ENCODE data around the gene ANXA4. TPM values are rescaled to one million over a fixed set of nuclear protein-coding genes. Genes with fewer than 3 reads are reported as not detected.

ANXA4 gene
- polyA plus RNA-seq (2011; rRNA removed) (341 and 360 TPM in 2 replicates), polyA plus RNA-seq (2017; fragmentation: RNase III; extraction: RNeasy Plus Mini Kit Qiagen cat#74134 plus additional on column Dnase treatment) (514 to 554 TPM (median 521 TPM) in 3 replicates), polyA minus RNA-seq (2011; rRNA and poly(A)+ RNA removed) (342 and 464 TPM in 2 replicates)
- 322 and 418 TPM in 2 replicates for polyA plus RNA-seq (2012; cell fraction: cytosol; rRNA removed)
- polyA plus RNA-seq (2012; cell fraction: nucleus; rRNA removed), result 154 and 191 TPM in 2 replicates

DNA sequence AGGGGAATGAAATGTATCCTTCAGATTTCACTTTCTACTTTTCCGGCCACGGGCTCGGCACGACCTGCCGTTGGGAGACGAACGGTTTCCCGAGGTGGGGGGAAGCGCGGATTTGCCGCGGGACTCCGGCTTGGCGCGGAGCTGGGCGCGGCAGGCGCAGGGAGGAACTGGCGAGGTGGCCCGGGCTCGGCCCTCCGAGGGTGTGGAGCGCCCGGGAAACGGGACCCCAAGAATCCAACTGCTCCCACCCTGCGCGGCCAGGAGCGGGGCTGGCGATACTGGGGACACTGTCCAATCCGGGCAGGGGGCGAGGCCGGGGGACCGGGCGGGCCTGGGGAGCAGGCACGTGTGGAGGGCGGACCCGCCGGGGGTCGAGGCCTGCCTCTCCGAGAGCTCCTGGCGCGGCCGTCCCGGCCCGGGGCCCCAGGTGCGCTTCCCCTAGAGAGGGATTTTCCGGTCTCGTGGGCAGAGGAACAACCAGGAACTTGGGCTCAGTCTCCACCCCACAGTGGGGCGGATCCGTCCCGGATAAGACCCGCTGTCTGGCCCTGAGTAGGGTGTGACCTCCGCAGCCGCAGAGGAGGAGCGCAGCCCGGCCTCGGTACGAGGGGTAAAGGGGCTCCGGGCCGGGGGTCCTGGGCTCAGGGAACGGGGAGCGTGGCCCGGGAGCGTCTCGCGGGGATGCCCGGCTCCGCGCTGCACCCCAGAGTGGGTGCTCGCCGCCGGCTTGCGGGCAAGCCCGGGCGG lies at the start of gene ANXA4:
ANXA4 (plus strand) TSS at position 560 of the 747 bp plus-strand sequence. CDS start 39,432 bp downstream, outside the sequence.
- H3K27ac ChIP-seq, result peak within 1 kb of the TSS; percentile 90 to 99
- FAIRE-seq (no peak), ATAC-seq (peak; percentile 88 to 94), DNase-seq (ENCODE audit: low read depth in 1 of 2, low spot score in 1 of 2) (peak; percentile 91 to 93)
- CTCF ChIA-PET, result interaction anchor here (0.8 to 15.5 kb wide), 20 partner anchors 9 to 329 kb away, joined by 3 to 140 read pairs (median 4); partner anchors contain the start of genes GMCL1 and SNRNP27
- WGBS (ENCODE audit: missing lambda C conversion rate), result 2% methylated on average over 31 of the region's 75 CpGs
- H3K9me3 ChIP-seq, result 0 out of 3 replicates have a peak, but pooled peaks cover 3% of the 10 kb centered on the region
- TF ChIP-seq, protein P1, sequence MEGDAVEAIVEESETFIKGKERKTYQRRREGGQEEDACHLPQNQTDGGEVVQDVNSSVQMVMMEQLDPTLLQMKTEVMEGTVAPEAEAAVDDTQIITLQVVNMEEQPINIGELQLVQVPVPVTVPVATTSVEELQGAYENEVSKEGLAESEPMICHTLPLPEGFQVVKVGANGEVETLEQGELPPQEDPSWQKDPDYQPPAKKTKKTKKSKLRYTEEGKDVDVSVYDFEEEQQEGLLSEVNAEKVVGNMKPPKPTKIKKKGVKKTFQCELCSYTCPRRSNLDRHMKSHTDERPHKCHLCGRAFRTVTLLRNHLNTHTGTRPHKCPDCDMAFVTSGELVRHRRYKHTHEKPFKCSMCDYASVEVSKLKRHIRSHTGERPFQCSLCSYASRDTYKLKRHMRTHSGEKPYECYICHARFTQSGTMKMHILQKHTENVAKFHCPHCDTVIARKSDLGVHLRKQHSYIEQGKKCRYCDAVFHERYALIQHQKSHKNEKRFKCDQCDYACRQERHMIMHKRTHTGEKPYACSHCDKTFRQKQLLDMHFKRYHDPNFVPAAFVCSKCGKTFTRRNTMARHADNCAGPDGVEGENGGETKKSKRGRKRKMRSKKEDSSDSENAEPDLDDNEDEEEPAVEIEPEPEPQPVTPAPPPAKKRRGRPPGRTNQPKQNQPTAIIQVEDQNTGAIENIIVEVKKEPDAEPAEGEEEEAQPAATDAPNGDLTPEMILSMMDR (IDR thresholded peaks at IDR 0.05), result no peak
- TF ChIP-seq, protein P2, sequence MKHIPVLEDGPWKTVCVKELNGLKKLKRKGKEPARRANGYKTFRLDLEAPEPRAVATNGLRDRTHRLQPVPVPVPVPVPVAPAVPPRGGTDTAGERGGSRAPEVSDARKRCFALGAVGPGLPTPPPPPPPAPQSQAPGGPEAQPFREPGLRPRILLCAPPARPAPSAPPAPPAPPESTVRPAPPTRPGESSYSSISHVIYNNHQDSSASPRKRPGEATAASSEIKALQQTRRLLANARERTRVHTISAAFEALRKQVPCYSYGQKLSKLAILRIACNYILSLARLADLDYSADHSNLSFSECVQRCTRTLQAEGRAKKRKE (CRISPR knock-in tag; IDR thresholded peaks at IDR 0.05; ENCODE audit: low read depth), result peak; percentile 52; the same call in 1 of the 2 replicates
- TF ChIP-seq, protein P3, sequence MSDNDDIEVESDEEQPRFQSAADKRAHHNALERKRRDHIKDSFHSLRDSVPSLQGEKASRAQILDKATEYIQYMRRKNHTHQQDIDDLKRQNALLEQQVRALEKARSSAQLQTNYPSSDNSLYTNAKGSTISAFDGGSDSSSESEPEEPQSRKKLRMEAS (IDR thresholded peaks at IDR 0.05), result peak; percentile 93
- TF ChIP-seq JUN (IDR thresholded peaks at IDR 0.05) (peak; percentile 91 to 98), TP53 (CRISPR knock-in tag; IDR thresholded peaks at IDR 0.05) (no peak), ZFP36 (IDR thresholded peaks at IDR 0.05; ENCODE audit: borderline replicate concordance, partially characterized antibody) (no peak), SMC3 (IDR thresholded peaks at IDR 0.05) (peak; percentile 33), PHF8 (IDR thresholded peaks at IDR 0.05; ENCODE audit: borderline replicate concordance, low read depth) (peak; percentile 55), GATA3 (IDR thresholded peaks at IDR 0.05; ENCODE audit: borderline replicate concordance) (peak; percentile 41; the same call in 1 of the 2 replicates), POLR2AphosphoS2 (conservative IDR thresholded peaks at IDR 0.05; ENCODE audit: low read length) (no peak), EP300 (IDR thresholded peaks at IDR 0.05) (peak in 1 of 2 experiments; percentile 17; a peak in 1 of 5 replicates), FOSB (CRISPR knock-in tag; IDR thresholded peaks at IDR 0.05) (no peak), MYC (IDR thresholded peaks at IDR 0.05; ENCODE audit: borderline replicate concordance, low read length) (peak; percentile 83; the same call in 1 of the 2 replicates), RNF2 (IDR thresholded peaks at IDR 0.05; ENCODE audit: borderline replicate concordance, low read depth) (peak; percentile 42; the same call in 1 of the 2 replicates), EHF (CRISPR knock-in tag; IDR thresholded peaks at IDR 0.05) (no peak), RAD21 (conservative IDR thresholded peaks at IDR 0.05 in 1 of 2, IDR thresholded peaks at IDR 0.05 in 1 of 2) (peak in 1 of 2 experiments; percentile 19; a peak in 3 of 5 replicates), HOXB13 (CRISPR knock-in tag; IDR thresholded peaks at IDR 0.05; ENCODE audit: low read depth) (no peak), NPAS2 (CRISPR knock-in tag; IDR thresholded peaks at IDR 0.05; ENCODE audit: borderline replicate concordance) (0 out of 2 replicates have a peak, but pooled peaks have one; percentile 29), NFE2L2 (conservative IDR thresholded peaks at IDR 0.05; ENCODE audit: low read length) (no peak), HDAC2 (IDR thresholded peaks at IDR 0.05) (peak; percentile 77; the same call in 1 of the 2 replicates), RCOR1 (IDR thresholded peaks at IDR 0.05; ENCODE audit: low read depth, low read length) (no peak), HOXB5 (CRISPR knock-in tag; IDR thresholded peaks at IDR 0.05) (0 out of 2 replicates have a peak, but pooled peaks have one; percentile 10), POLR2A (IDR thresholded peaks at IDR 0.05; ENCODE audit: low read length) (peak; percentile 89), RARB (CRISPR knock-in tag; IDR thresholded peaks at IDR 0.05) (0 out of 2 replicates have a peak, but pooled peaks have one; percentile 22)
- TF ChIP-seq, protein P4, sequence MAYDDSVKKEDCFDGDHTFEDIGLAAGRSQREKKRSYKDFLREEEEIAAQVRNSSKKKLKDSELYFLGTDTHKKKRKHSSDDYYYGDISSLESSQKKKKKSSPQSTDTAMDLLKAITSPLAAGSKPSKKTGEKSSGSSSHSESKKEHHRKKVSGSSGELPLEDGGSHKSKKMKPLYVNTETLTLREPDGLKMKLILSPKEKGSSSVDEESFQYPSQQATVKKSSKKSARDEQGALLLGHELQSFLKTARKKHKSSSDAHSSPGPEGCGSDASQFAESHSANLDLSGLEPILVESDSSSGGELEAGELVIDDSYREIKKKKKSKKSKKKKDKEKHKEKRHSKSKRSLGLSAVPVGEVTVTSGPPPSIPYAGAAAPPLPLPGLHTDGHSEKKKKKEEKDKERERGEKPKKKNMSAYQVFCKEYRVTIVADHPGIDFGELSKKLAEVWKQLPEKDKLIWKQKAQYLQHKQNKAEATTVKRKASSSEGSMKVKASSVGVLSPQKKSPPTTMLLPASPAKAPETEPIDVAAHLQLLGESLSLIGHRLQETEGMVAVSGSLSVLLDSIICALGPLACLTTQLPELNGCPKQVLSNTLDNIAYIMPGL (CRISPR knock-in tag; IDR thresholded peaks at IDR 0.05; ENCODE audit: borderline replicate concordance), result peak; percentile 40; the same call in 1 of the 2 replicates
- TF ChIP-seq, protein P5, sequence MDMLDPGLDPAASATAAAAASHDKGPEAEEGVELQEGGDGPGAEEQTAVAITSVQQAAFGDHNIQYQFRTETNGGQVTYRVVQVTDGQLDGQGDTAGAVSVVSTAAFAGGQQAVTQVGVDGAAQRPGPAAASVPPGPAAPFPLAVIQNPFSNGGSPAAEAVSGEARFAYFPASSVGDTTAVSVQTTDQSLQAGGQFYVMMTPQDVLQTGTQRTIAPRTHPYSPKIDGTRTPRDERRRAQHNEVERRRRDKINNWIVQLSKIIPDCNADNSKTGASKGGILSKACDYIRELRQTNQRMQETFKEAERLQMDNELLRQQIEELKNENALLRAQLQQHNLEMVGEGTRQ (IDR thresholded peaks at IDR 0.05), result peak; percentile 65
- TF ChIP-seq, protein P6, sequence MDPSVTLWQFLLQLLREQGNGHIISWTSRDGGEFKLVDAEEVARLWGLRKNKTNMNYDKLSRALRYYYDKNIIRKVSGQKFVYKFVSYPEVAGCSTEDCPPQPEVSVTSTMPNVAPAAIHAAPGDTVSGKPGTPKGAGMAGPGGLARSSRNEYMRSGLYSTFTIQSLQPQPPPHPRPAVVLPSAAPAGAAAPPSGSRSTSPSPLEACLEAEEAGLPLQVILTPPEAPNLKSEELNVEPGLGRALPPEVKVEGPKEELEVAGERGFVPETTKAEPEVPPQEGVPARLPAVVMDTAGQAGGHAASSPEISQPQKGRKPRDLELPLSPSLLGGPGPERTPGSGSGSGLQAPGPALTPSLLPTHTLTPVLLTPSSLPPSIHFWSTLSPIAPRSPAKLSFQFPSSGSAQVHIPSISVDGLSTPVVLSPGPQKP (IDR thresholded peaks at IDR 0.05; ENCODE audit: low read depth, low read length), result no peak
- TF ChIP-seq, protein P7, sequence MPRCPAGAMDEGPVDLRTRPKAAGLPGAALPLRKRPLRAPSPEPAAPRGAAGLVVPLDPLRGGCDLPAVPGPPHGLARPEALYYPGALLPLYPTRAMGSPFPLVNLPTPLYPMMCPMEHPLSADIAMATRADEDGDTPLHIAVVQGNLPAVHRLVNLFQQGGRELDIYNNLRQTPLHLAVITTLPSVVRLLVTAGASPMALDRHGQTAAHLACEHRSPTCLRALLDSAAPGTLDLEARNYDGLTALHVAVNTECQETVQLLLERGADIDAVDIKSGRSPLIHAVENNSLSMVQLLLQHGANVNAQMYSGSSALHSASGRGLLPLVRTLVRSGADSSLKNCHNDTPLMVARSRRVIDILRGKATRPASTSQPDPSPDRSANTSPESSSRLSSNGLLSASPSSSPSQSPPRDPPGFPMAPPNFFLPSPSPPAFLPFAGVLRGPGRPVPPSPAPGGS (IDR thresholded peaks at IDR 0.05), result peak; percentile 96
- TF ChIP-seq, protein P8, sequence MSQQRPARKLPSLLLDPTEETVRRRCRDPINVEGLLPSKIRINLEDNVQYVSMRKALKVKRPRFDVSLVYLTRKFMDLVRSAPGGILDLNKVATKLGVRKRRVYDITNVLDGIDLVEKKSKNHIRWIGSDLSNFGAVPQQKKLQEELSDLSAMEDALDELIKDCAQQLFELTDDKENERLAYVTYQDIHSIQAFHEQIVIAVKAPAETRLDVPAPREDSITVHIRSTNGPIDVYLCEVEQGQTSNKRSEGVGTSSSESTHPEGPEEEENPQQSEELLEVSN (IDR thresholded peaks at IDR 0.05; ENCODE audit: borderline replicate concordance, low read depth), result no peak
- POLR2A ChIA-PET, result interaction anchor here (0.6 to 2.5 kb wide), 30 partner anchors 9 to 181 kb away, joined by 3 to 34 read pairs (median 6); partner anchors contain the start of genes AAK1, GMCL1, MXD1 and SNRNP27
- peaks cover 57% of the 10 kb centered on the region for H3K4me1 ChIP-seq
- H3K4me2 ChIP-seq, result peak within 1 kb of the TSS; percentile 84
- peak within 1 kb of the TSS; percentile 76 for H3K4me3 ChIP-seq

All from A549 (cell line).